Esophagus (tissue), 2 donors: ENCODE results near the gene DDIT3. TPM values are rescaled to one million over a fixed set of nuclear protein-coding genes. Genes with fewer than 3 reads are reported as not detected.

ENCODE experiments used
- H3K27ac ChIP-seq, 2 donors: one replicate each; pipeline ENCODE4 v1.5.1; 2013; ENCODE audit warnings: low read depth in 2 of 2, mild to moderate bottlenecking in 2 of 2, inconsistent platforms in 1 of 2, low read length in 1 of 2, moderate library complexity in 1 of 2
- H3K27me3 ChIP-seq, 2 donors: one replicate each; pipeline ENCODE4 v1.6.1; 2013; ENCODE audit warnings: low read length in 2 of 2, control low read depth in 1 of 2, mild to moderate bottlenecking in 1 of 2; ENCODE audit not compliant: insufficient read depth in 2 of 2, control insufficient read depth in 1 of 2
- H3K36me3 ChIP-seq, 2 donors: one replicate each; pipeline ENCODE4 v1.6.1; 2013; ENCODE audit warnings: low read length in 1 of 2; ENCODE audit not compliant: control insufficient read depth in 2 of 2, insufficient read depth in 2 of 2
- H3K4me1 ChIP-seq, 2 donors: one replicate each; pipeline ENCODE4 v1.6.1; 2013; ENCODE audit warnings: low read length in 1 of 2; ENCODE audit not compliant: control insufficient read depth in 2 of 2, insufficient read depth in 2 of 2
- H3K4me3 ChIP-seq, 2 donors: one replicate each; pipeline ENCODE4 v1.5.1; 2013; ENCODE audit warnings: low read length in 2 of 2, mild to moderate bottlenecking in 2 of 2, low read depth in 1 of 2, moderate library complexity in 1 of 2
- H3K9me3 ChIP-seq, 2 donors: one replicate each; pipeline ENCODE4 v1.6.1; 2013; ENCODE audit warnings: mild to moderate bottlenecking in 2 of 2, low read depth in 1 of 2, low read length in 1 of 2, moderate library complexity in 1 of 2; ENCODE audit not compliant: control insufficient read depth in 2 of 2, insufficient read depth in 1 of 2
- WGBS, 2 donors: extraction: QIAGEN DNeasy Blood & Tissue Kit; methylation state at CpG; one replicate each; pipeline ENCODE4 v1.1.7; 2013; 5-methylcytosine and 5-hydroxymethylcytosine counted together
- polyA plus RNA-seq, 2 donors: library from polyadenylated mRNA; stranded (reverse); fragments of 200-250 nt; gene quantifications; one replicate each; pipeline ENCODE4 v1.2.3, GENCODE V29; 2013
- donor health status: healthy with polysubstance abuse.
- donor health status: Bipolar disorder and iron deficiency.

The DDIT3 gene
- polyA plus RNA-seq, 2 donors: 19.8 to 30.7 TPM

- Histone ChIP-seq H3K27me3 (no peaks in the 10 kb centered on the region), H3K27ac (no peak overlapping the region), H3K4me1 (peaks cover 2 to 8% of the 10 kb centered on the region in 2 donors), H3K36me3 (peaks cover 21 to 35% of the 10 kb centered on the region in 2 donors), H3K4me3 (no peak overlapping the region), H3K9me3 (no peaks in the 10 kb centered on the region)
- 68 to 79% methylated on average over 5 of the region's 5 CpGs for WGBS, 2 donors
Observed at GRCh38 chr12:57527184-57527583, 6.9 kb upstream of the DDIT3 start.

GRCh38 chr12:57526477-57527126 lies 6.3 kb upstream of the DDIT3 start:
- no peaks in the 10 kb centered on the region for H3K9me3 ChIP-seq
- H3K4me1 ChIP-seq: peaks cover 2 to 13% of the 10 kb centered on the region in 2 donors
- H3K27me3 ChIP-seq: no peaks in the 10 kb centered on the region
- 79 to 85% methylated on average over 4 of the region's 4 CpGs for WGBS, 2 donors
- H3K27ac ChIP-seq: no peak overlapping the region
- H3K36me3 ChIP-seq: peaks cover 16 to 29% of the 10 kb centered on the region in 2 donors
- H3K4me3 ChIP-seq: no peak overlapping the region

- Histone ChIP-seq H3K4me1 (peaks cover 2 to 15% of the 10 kb centered on the region in 2 donors), H3K27ac (peak overlapping the region in 1 of 2 donors; percentile 40), H3K9me3 (no peaks in the 10 kb centered on the region), H3K27me3 (no peaks in the 10 kb centered on the region), H3K4me3 (no peak overlapping the region), H3K36me3 (peaks cover 16 to 26% of the 10 kb centered on the region in 2 donors)
- 77 to 81% methylated on average over 16 of the region's 16 CpGs for WGBS, 2 donors
Observed at GRCh38 chr12:57525615-57526383, 5.5 kb upstream of the DDIT3 start.

GRCh38 chr12:57524814-57525614 lies 4.7 kb upstream of the DDIT3 start:
- no peaks in the 10 kb centered on the region for H3K9me3 ChIP-seq
- WGBS, 2 donors: 60 to 63% methylated on average over 11 of the region's 11 CpGs
- H3K27ac ChIP-seq: peak overlapping the region in 1 of 2 donors; percentile 99
- H3K36me3 ChIP-seq: peaks cover 8 to 18% of the 10 kb centered on the region in 2 donors
- H3K4me1 ChIP-seq: peaks cover 2 to 15% of the 10 kb centered on the region in 2 donors
- H3K4me3 ChIP-seq: no peak overlapping the region
- H3K27me3 ChIP-seq: no peaks in the 10 kb centered on the region

- H3K4me3 ChIP-seq: peak overlapping the region; percentile 67 to 74
- no peaks in the 10 kb centered on the region for H3K9me3 ChIP-seq
- peaks cover 8 to 13% of the 10 kb centered on the region in 2 donors for H3K36me3 ChIP-seq
- no peaks in the 10 kb centered on the region for H3K27me3 ChIP-seq
- peak overlapping the region; percentile 97 to 99 for H3K27ac ChIP-seq
- WGBS, 2 donors: 57 to 60% methylated on average over 14 of the region's 14 CpGs
- H3K4me1 ChIP-seq: peaks cover 2 to 15% of the 10 kb centered on the region in 2 donors
Observed at GRCh38 chr12:57523706-57524614, 3.6 kb upstream of the DDIT3 start.

- H3K36me3 ChIP-seq: peaks cover 4 to 13% of the 10 kb centered on the region in 2 donors
- H3K4me1 ChIP-seq: peaks cover 2 to 15% of the 10 kb centered on the region in 2 donors
- 0 to 1% methylated on average over 22 to 36 of the region's 38 CpGs for WGBS, 2 donors
Observed at GRCh38 chr12:57522887-57523705, 2.8 kb upstream of the DDIT3 start.

GRCh38 chr12:57522011-57522886 lies 1.9 kb upstream of the DDIT3 start, which contains the start of gene MBD6:
MBD6 (plus strand) TSS chr12:57522824; CDS start chr12:57524304, 1,480 bp downstream.
- Histone ChIP-seq H3K4me1 (peaks cover 2 to 15% of the 10 kb centered on the region in 2 donors), H3K9me3 (no peaks in the 10 kb centered on the region), H3K27ac (peak within 1 kb of the TSS; percentile 97 to 99), H3K27me3 (no peaks in the 10 kb centered on the region), H3K36me3 (peaks cover 3 to 11% of the 10 kb centered on the region in 2 donors), H3K4me3 (peak within 1 kb of the TSS; percentile 67 to 74)
- 1 to 3% methylated on average over 9 to 57 of the region's 57 CpGs for WGBS, 2 donors

More at GRCh38 chr12:57522887-57523705, 2.8 kb upstream of the DDIT3 start:
- Histone ChIP-seq H3K27ac (peak overlapping the region; percentile 97 to 99), H3K27me3 (no peaks in the 10 kb centered on the region), H3K4me3 (peak overlapping the region; percentile 67 to 74), H3K9me3 (no peaks in the 10 kb centered on the region)
